ENCODE measurements around the gene SIAE. TPM values are rescaled to one million over a fixed set of nuclear protein-coding genes. Genes with fewer than 3 reads are reported as not detected.

SIAE gene
- total RNA-seq, 1 donor from 2014 or later, result 28.8 TPM

DNA sequence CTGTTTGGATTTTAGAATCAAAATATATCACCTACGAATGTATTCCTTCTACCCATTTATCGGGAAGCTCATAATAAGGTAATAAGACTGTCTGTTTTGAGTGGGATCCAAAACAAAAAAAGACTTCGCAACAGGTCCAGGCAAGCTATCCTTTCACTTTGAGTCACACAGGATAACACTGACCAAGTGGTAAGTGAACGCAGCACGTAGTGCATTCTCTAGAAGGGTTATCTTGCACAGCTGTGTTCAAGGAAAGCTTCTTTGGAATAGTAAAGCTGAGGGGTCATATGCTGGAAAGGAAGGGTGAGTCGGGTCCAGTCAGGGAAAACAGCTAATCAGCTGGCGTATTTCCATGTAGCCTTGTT is 43.9 kb upstream of the SIAE start:
- peak overlapping the region; percentile 83 for H3K4me3 Mint-ChIP-seq
- no peak for DNase-seq (ENCODE audit: extremely low spot score, unreplicated experiment)
- H3K4me1 Mint-ChIP-seq (ENCODE audit: unreplicated experiment), result peaks cover 14% of the 10 kb centered on the region
- peaks cover 82% of the 10 kb centered on the region for H3K27me3 Mint-ChIP-seq
- H3K27ac Mint-ChIP-seq, result no peak overlapping the region
- H3K9me3 Mint-ChIP-seq, result no peaks in the 10 kb centered on the region
- TF ChIP-seq, protein P1, sequence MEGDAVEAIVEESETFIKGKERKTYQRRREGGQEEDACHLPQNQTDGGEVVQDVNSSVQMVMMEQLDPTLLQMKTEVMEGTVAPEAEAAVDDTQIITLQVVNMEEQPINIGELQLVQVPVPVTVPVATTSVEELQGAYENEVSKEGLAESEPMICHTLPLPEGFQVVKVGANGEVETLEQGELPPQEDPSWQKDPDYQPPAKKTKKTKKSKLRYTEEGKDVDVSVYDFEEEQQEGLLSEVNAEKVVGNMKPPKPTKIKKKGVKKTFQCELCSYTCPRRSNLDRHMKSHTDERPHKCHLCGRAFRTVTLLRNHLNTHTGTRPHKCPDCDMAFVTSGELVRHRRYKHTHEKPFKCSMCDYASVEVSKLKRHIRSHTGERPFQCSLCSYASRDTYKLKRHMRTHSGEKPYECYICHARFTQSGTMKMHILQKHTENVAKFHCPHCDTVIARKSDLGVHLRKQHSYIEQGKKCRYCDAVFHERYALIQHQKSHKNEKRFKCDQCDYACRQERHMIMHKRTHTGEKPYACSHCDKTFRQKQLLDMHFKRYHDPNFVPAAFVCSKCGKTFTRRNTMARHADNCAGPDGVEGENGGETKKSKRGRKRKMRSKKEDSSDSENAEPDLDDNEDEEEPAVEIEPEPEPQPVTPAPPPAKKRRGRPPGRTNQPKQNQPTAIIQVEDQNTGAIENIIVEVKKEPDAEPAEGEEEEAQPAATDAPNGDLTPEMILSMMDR (conservative IDR thresholded peaks at IDR 0.05), result no peak
- H3K36me3 Mint-ChIP-seq, result no peaks in the 10 kb centered on the region

DNA sequence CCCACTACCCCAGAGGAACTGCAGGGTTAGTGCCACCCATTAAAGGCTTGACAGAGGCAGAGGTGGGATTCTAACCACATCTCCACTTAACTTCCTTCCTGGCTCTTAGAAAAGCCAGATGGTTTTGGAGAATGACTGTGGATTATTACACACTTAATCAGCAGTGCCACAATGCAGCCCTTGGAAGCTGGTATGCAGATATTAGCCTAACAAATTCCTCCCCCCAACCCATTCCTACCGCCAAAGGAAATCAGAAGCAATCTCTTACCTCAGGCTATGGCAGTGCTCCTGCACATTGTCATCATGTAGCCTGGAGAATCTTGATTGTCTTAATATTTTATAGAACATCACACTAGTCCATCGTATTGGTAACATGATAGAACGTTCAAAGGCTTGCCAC is 43.1 kb upstream of the SIAE start:
- Mint-ChIP-seq H3K27me3 (peaks cover 74% of the 10 kb centered on the region), H3K4me3 (no peak overlapping the region), H3K4me1 (ENCODE audit: unreplicated experiment) (peaks cover 5% of the 10 kb centered on the region), H3K9me3 (no peaks in the 10 kb centered on the region), H3K36me3 (no peaks in the 10 kb centered on the region), H3K27ac (no peak overlapping the region)
- TF ChIP-seq, protein P1 (conservative IDR thresholded peaks at IDR 0.05), result no peak
- DNase-seq (ENCODE audit: extremely low spot score, unreplicated experiment), result no peak

DNA sequence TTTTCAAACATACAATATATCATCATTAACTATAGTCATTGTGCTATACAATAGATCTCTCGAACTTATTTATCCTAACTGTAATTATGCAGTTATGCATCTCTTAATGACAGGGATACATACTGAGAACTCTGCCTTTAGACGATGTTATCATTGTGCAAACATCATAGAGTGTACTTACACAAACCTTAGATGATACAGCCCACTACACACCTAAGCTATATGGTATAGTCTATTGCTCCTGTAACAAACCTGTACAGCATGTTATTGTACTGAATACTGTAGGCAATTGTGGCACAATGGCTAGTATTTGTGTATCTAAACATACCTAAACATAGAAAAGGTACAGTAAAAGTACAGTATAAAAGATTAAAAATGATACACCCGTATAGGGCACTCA is 38.9 kb upstream of the SIAE start:
- H3K4me1 Mint-ChIP-seq (ENCODE audit: unreplicated experiment), result no peaks in the 10 kb centered on the region
- H3K27ac Mint-ChIP-seq, result no peak overlapping the region
- no peak for DNase-seq (ENCODE audit: extremely low spot score, unreplicated experiment)
- H3K36me3 Mint-ChIP-seq, result no peaks in the 10 kb centered on the region
- no peaks in the 10 kb centered on the region for H3K9me3 Mint-ChIP-seq
- H3K4me3 Mint-ChIP-seq, result no peak overlapping the region
- H3K27me3 Mint-ChIP-seq, result peaks cover 39% of the 10 kb centered on the region
- TF ChIP-seq, protein P1 (conservative IDR thresholded peaks at IDR 0.05), result no peak

DNA sequence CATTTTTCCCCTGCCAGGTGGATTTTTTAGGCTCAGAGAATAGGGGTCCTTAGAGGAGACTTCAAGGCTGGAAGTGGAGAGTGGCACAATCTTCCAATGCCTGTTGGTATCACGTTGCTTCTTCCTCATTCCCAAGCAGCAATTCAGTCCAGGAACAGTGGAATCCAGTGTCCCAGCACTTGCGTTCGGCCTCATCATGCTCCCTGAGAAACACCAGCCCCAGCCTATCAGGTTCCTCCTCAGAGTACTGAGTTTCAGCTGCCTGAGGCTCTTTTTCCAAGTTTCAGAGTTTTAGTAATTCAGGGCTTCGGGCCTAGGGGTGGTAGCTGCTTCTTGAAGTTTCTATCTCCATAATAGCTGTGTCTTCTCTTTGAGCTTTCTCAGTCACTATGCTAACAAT is 34.3 kb upstream of the SIAE start:
- Mint-ChIP-seq H3K9me3 (no peaks in the 10 kb centered on the region), H3K36me3 (no peaks in the 10 kb centered on the region), H3K27ac (no peak overlapping the region), H3K27me3 (peaks cover 14% of the 10 kb centered on the region), H3K4me1 (ENCODE audit: unreplicated experiment) (no peaks in the 10 kb centered on the region), H3K4me3 (no peak overlapping the region)
- TF ChIP-seq, protein P1 (conservative IDR thresholded peaks at IDR 0.05), result no peak
- no peak for DNase-seq (ENCODE audit: extremely low spot score, unreplicated experiment)

DNA sequence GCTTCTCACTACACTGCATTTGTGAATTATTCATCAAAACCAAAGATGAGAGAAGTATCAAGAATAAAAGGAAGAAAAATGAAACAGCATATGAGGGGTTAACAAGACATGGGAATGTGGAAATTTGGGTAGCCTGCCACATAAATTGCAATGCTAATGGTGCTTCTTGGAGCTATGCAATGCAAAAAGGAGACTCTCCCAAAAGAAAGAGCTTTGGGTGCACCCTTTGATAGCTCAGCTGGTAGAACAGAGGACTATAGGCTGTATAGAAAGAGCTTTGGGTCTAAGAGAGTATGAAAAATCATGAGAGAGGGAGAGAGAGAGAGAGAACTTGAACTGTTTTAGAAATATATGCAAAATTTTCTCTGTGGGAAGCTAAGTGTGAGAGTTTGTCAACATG is 26.5 kb upstream of the SIAE start:
- Mint-ChIP-seq H3K36me3 (no peaks in the 10 kb centered on the region), H3K4me1 (ENCODE audit: unreplicated experiment) (no peaks in the 10 kb centered on the region), H3K27me3 (peaks cover 17% of the 10 kb centered on the region), H3K27ac (no peak overlapping the region), H3K9me3 (peaks cover 6% of the 10 kb centered on the region), H3K4me3 (no peak overlapping the region)
- DNase-seq (ENCODE audit: extremely low spot score, unreplicated experiment), result no peak
- TF ChIP-seq, protein P1 (conservative IDR thresholded peaks at IDR 0.05), result no peak

DNA sequence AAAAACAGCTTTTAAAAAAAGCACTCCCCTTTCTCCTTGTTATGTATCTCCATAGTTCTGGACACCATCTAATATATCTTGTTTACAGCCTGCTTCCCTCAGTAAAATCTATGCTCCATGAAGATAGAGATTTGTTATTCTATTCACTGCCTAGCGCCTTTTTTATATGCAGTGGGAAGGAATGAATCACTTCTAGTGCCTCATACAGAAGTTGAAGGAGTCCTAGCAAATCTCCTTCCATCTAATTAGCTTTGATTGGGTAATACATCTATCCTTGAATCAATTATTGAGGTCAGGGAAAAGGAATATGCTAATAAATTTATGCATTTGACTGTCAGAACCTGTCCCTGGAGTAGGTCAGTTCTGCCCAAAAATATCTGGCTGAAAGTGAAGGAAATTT is 26.0 kb upstream of the SIAE start:
- Mint-ChIP-seq H3K9me3 (peaks cover 6% of the 10 kb centered on the region), H3K36me3 (no peaks in the 10 kb centered on the region), H3K27me3 (peaks cover 17% of the 10 kb centered on the region), H3K4me3 (no peak overlapping the region), H3K27ac (no peak overlapping the region), H3K4me1 (ENCODE audit: unreplicated experiment) (no peaks in the 10 kb centered on the region)
- TF ChIP-seq, protein P1 (conservative IDR thresholded peaks at IDR 0.05), result no peak
- no peak for DNase-seq (ENCODE audit: extremely low spot score, unreplicated experiment)

All from type B pancreatic cell (in vitro differentiated cells).